Cardiac fibroblast (primary cell): Measurements from ENCODE around the gene HAVCR1.
"Not testable (repeated sequence)": the region's sequence is repeated elsewhere in the genome, so short reads cannot be mapped to it uniquely, and the experiment has no call there.

Source experiments
- DNase-seq, 2 donors: peaks; one replicate each; pipeline versions ENCODE4 v3.0.0 to v3.0.0-alpha.2; 2010; ENCODE audit warnings: low read depth in 2 of 2
- H3K4me3 ChIP-seq, 2 donors: replicated peaks in 1 of 2; 1 replicate in 1 of 2; 2 replicates in 1 of 2; pipeline ENCODE4 v1.5.1; 2011; ENCODE audit warnings: low read depth in 2 of 2, low read length in 2 of 2, mild to moderate bottlenecking in 2 of 2, moderate library complexity in 1 of 2
- CTCF ChIP-seq: IDR thresholded peaks from one replicate; pipeline ENCODE4 v1.5.1; 2011; ENCODE audit warnings: low read depth, mild to moderate bottlenecking, low read length, inconsistent platforms

Gene HAVCR1

GRCh38 chr5:157033071-157033583 is 25.8 kb downstream of the HAVCR1 start:
- no peak for TF ChIP-seq CTCF
- H3K4me3 ChIP-seq = no peak overlapping the region
- DNase-seq = no peak

GRCh38 chr5:157030692-157031091 is 28.2 kb downstream of the HAVCR1 start:
- TF ChIP-seq CTCF = no peak
- DNase-seq = no peak
- H3K4me3 ChIP-seq = no peak overlapping the region

- no peak for TF ChIP-seq CTCF
- DNase-seq = no peak
- no peak overlapping the region for H3K4me3 ChIP-seq
Observed at GRCh38 chr5:157029457-157029856, 29.5 kb downstream of the HAVCR1 start.

GRCh38 chr5:157027663-157028062 is 31.3 kb downstream of the HAVCR1 start:
- H3K4me3 ChIP-seq, DNase-seq: not testable (repeated sequence)

GRCh38 chr5:157026789-157027424 is 32.0 kb downstream of the HAVCR1 start:
- no peak overlapping the region for H3K4me3 ChIP-seq
- no peak for TF ChIP-seq CTCF
- no peak for DNase-seq

- no peak for DNase-seq
- no peak for TF ChIP-seq CTCF
- H3K4me3 ChIP-seq = no peak overlapping the region
Observed at GRCh38 chr5:157025093-157025698, 33.7 kb downstream of the HAVCR1 start.

GRCh38 chr5:157024208-157024959 is 34.5 kb downstream of the HAVCR1 start:
- DNase-seq = no peak

More at GRCh38 chr5:157024208-157024959, 34.5 kb downstream of the HAVCR1 start:
- TF ChIP-seq CTCF = no peak
- H3K4me3 ChIP-seq = no peak overlapping the region
